Panc1 (cell line): ENCODE data around the gene ZNHIT3.
"Not testable (repeated sequence)": the region's sequence is repeated elsewhere in the genome, so short reads cannot be mapped to it uniquely, and the experiment has no call there.

ENCODE experiments used
- CTCF ChIP-seq: fragments of 450-650 bp; IDR thresholded peaks from 2 replicates; pipeline ENCODE4 v1.5.1; 2017; ENCODE audit warnings: mild to moderate bottlenecking
- POLR2AphosphoS5 ChIP-seq: IDR thresholded peaks from 2 replicates; pipeline ENCODE4 v1.6.1; 2012; ENCODE audit warnings: mild to moderate bottlenecking, low read depth, low read length, moderate library complexity

GRCh38 chr17:36457701-36458100 is 28.8 kb upstream of the ZNHIT3 start:
- not testable (repeated sequence) for TF ChIP-seq POLR2AphosphoS5, CTCF
